Ectodermal cell (in vitro differentiated cells): ENCODE results near the gene UCMA.

Experiments used
- H3K27ac ChIP-seq: 2 replicates; pipeline ENCODE4 v1.7.0; 2013; ENCODE audit warnings: mild to moderate bottlenecking, low read depth, low read length; ENCODE audit not compliant: insufficient read depth, poor library complexity, severe bottlenecking
- H3K27me3 ChIP-seq: 2 replicates; pipeline ENCODE4 v1.7.0; 2013; ENCODE audit warnings: mild to moderate bottlenecking, low read length; ENCODE audit not compliant: insufficient read depth, control insufficient read depth, poor library complexity, severe bottlenecking
- H3K36me3 ChIP-seq: one replicate; pipeline ENCODE4 v1.7.0; 2013; ENCODE audit warnings: low read length; ENCODE audit not compliant: control insufficient read depth, insufficient read depth
- H3K4me1 ChIP-seq: one replicate; pipeline ENCODE4 v1.7.0; 2013; ENCODE audit warnings: low read length; ENCODE audit not compliant: control insufficient read depth, insufficient read depth
- H3K4me3 ChIP-seq: 2 replicates; pipeline ENCODE4 v1.7.0; 2013; ENCODE audit warnings: low read depth, low read length, control low read depth; ENCODE audit not compliant: insufficient read depth
- H3K9me3 ChIP-seq: 2 replicates; pipeline ENCODE4 v1.7.0; 2013; ENCODE audit warnings: mild to moderate bottlenecking, low read length, moderate library complexity; ENCODE audit not compliant: control insufficient read depth
- WGBS, 2 experiments: methylation state at CpG; one replicate each; pipeline ENCODE4 v1.1.7; 2013; ENCODE audit warnings: missing lambda C conversion rate in 2 of 2; 5-methylcytosine and 5-hydroxymethylcytosine counted together

The UCMA gene

DNA sequence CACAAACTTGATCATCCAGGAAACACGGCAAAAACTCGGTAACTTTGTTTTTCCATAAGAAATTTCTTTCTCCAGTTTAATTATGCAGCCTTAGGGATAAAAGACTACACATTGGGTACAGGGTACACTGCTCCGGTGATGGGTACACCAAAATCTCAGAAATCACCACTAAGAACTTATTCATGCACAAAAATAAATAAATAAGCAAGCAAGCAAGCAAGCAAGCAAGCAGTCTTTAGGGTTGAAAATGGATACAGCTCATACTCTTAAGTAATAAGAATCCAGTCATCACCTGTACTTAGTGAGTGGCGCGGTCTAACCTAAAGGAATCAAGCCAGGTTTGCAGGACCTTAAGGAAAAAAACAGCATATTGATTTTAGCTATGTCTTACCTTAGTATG lies 42.8 kb downstream of the UCMA start:
- Histone ChIP-seq H3K9me3 (no peaks in the 10 kb centered on the region), H3K4me3 (no peak overlapping the region), H3K4me1 (no peaks in the 10 kb centered on the region), H3K36me3 (peaks cover 55% of the 10 kb centered on the region), H3K27me3 (no peaks in the 10 kb centered on the region), H3K27ac (no peak overlapping the region)
- WGBS, 2 experiments, result 94 to 97% methylated on average over 5 of the region's 5 CpGs

DNA sequence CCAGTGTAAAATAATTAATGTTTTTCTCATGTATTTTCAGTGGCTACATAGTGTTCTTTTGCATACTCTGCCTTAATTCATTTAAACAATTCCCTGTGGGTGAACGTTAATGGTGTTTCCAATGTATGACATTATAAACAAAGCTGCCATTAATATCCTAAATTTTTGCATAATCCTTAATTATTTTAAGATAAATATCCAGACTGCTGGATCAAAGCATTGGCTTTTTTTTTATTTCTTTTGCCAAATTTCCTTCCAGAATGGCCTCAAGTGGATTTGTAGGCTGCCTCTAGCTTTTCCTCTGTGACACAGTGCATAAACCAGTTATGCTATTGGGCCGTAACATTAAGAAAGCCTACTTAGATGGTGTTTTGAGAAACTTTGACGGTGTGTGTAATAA lies 43.4 kb downstream of the UCMA start:
- Histone ChIP-seq H3K9me3 (no peaks in the 10 kb centered on the region), H3K27ac (no peak overlapping the region), H3K27me3 (no peaks in the 10 kb centered on the region), H3K4me3 (no peak overlapping the region), H3K4me1 (no peaks in the 10 kb centered on the region), H3K36me3 (peaks cover 55% of the 10 kb centered on the region)
- WGBS, 2 experiments, result 94 to 100% methylated on average over 3 of the region's 3 CpGs

GRCh38 chr10:13189961-13190360 lies 44.2 kb downstream of the UCMA start:
- 92 to 95% methylated on average over 4 of the region's 4 CpGs for WGBS, 2 experiments
- no peaks in the 10 kb centered on the region for H3K4me1 ChIP-seq
- no peaks in the 10 kb centered on the region for H3K27me3 ChIP-seq
- no peak overlapping the region for H3K27ac ChIP-seq
- no peak overlapping the region for H3K4me3 ChIP-seq
- H3K36me3 ChIP-seq, result peaks cover 60% of the 10 kb centered on the region
- H3K9me3 ChIP-seq, result no peaks in the 10 kb centered on the region

DNA sequence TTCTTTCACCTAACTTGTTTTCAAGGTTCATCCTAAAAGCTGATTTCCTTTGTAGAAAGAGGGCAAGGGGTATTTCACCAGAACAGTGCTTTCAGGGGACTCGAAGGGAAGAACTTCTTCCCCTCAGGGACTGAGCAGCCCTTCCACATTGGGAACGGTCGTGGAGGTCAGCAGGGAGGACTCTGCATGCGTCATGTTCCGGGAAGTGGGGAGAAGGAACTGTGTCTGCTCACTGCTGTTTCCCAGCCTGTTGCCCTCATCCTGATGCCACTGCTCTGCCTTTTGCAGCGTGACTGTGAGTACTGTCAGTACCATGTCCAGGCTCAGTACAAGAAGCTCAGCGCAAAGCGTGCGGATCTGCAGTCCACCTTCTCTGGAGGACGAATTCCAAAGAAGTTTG lies 45.6 kb downstream of the UCMA start:
- Histone ChIP-seq H3K4me1 (no peaks in the 10 kb centered on the region), H3K4me3 (no peak overlapping the region), H3K27me3 (no peaks in the 10 kb centered on the region), H3K27ac (no peak overlapping the region), H3K9me3 (no peaks in the 10 kb centered on the region), H3K36me3 (peaks cover 67% of the 10 kb centered on the region)
- 94 to 96% methylated on average over 10 of the region's 10 CpGs for WGBS, 2 experiments

- H3K36me3 ChIP-seq, result peaks cover 71% of the 10 kb centered on the region
- no peak overlapping the region for H3K27ac ChIP-seq
- 100% methylated on average over 2 of the region's 3 CpGs for WGBS, 2 experiments
Observed at GRCh38 chr10:13187135-13187534, 47.0 kb downstream of the UCMA start.

DNA sequence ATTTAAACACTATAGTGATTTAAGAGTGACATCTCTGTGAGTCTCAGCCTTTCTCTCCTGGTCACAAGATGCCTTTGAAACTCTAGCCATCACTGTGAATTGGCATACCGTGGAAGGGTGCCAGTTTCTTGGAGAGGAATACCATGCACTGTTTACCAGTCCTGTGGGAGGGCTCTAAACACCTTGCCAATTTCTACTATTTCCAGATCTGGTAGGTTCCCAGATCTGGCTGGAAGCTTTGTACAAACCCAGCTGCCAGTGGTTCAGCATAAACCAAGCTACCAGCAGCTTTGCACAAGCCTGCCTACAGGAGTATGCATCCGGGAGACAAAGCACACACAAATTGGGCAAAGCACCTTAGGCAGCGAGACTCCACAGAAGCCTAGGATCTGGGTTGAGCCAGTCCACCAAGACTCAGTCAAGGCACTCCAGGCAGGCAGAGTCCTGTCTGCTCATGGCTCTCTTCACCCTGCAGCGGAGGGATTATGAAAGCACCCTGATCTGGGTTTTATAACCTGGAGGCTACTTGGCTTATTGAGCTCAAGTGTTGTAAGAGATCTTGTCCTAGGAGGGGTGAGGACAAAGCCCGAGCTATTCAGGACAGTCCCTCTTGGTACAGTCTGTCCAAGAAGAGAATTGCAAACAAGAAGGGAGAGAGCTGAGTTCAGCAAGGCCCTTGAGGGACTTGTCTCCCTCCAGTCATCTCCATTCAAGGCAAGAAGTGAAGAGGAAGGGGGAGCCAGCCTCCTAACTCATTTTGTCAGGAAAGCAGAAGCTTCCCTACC lies 49.3 kb downstream of the UCMA start:
- no peak overlapping the region for H3K4me3 ChIP-seq
- no peaks in the 10 kb centered on the region for H3K4me1 ChIP-seq
- H3K27me3 ChIP-seq, result no peaks in the 10 kb centered on the region
- peaks cover 71% of the 10 kb centered on the region for H3K36me3 ChIP-seq
- no peak overlapping the region for H3K27ac ChIP-seq
- WGBS, 2 experiments, result 95 to 99% methylated on average over 5 of the region's 5 CpGs
- H3K9me3 ChIP-seq, result no peaks in the 10 kb centered on the region

More at GRCh38 chr10:13187135-13187534, 47.0 kb downstream of the UCMA start:
- Histone ChIP-seq H3K27me3 (no peaks in the 10 kb centered on the region), H3K9me3 (no peaks in the 10 kb centered on the region), H3K4me1 (no peaks in the 10 kb centered on the region), H3K4me3 (no peak overlapping the region)

GRCh38 chr10:13184276-13184675 lies 49.9 kb downstream of the UCMA start:
- Histone ChIP-seq H3K27me3 (no peaks in the 10 kb centered on the region), H3K4me3 (no peak overlapping the region), H3K27ac (no peak overlapping the region), H3K36me3 (peaks cover 73% of the 10 kb centered on the region), H3K9me3 (no peaks in the 10 kb centered on the region), H3K4me1 (no peaks in the 10 kb centered on the region)
- 74 to 76% methylated on average over 2 of the region's 2 CpGs for WGBS, 2 experiments

GRCh38 chr10:13183625-13184024 lies 50.5 kb downstream of the UCMA start:
- H3K27me3 ChIP-seq, result no peaks in the 10 kb centered on the region
- H3K9me3 ChIP-seq, result no peaks in the 10 kb centered on the region
- no peak overlapping the region for H3K4me3 ChIP-seq
- H3K4me1 ChIP-seq, result no peaks in the 10 kb centered on the region
- H3K36me3 ChIP-seq, result peaks cover 70% of the 10 kb centered on the region
- 82 to 92% methylated on average over 5 of the region's 5 CpGs for WGBS, 2 experiments
- H3K27ac ChIP-seq, result no peak overlapping the region

DNA sequence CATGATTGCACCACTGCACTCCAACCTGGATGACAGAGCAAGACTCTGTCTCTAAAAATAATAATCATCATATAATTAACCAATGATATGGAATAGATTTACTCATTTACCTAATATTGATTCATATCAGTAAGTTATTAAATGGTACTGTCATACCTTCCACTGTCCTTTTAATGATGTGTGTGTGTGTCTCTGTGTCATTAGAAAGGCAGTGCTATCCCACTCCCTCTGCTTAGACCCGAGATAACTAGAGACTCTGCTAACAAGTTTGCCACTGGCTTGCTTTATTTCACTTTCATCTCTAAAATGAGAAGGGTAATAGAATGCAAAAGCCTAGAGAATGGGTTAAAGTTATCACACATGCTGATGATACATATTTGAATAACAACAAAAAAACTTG lies 51.8 kb downstream of the UCMA start:
- no peaks in the 10 kb centered on the region for H3K4me1 ChIP-seq
- peaks cover 64% of the 10 kb centered on the region for H3K36me3 ChIP-seq
- H3K27me3 ChIP-seq, result no peaks in the 10 kb centered on the region
- H3K9me3 ChIP-seq, result no peaks in the 10 kb centered on the region
- H3K4me3 ChIP-seq, result no peak overlapping the region
- WGBS, 2 experiments, result 100% methylated on average over 1 of the region's 1 CpG; no CpG with 5 or more reads in 1 of the 2 experiments
- H3K27ac ChIP-seq, result no peak overlapping the region

DNA sequence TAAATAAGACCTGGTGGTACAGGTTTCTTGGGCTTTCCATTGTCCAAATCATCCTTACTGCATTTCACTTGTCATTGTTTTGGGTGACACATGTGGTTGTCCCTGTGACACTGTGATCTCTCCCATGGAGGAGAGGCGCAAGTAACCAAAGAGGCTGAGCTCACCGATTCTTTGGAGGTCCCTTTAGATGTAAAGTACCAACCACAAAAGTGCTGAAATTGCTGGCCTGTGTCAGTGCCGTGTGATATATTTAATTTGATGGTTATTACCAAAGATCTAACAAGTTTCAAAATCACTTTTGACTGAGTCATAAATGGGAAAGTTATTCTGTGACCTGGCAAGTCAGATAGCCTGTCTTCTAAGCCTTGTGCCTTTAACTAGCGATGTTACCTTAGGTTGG lies 53.4 kb downstream of the UCMA start:
- H3K27ac ChIP-seq, result no peak overlapping the region
- H3K9me3 ChIP-seq, result no peaks in the 10 kb centered on the region
- no peaks in the 10 kb centered on the region for H3K4me1 ChIP-seq
- whole genome bisulfite sequencing, 2 experiments, result 96 to 98% methylated on average over 3 to 4 of the region's 4 CpGs
- peaks cover 49% of the 10 kb centered on the region for H3K36me3 ChIP-seq
- H3K4me3 ChIP-seq, result no peak overlapping the region
- H3K27me3 ChIP-seq, result no peaks in the 10 kb centered on the region
